Activated CD4-positive, alpha-beta T cell treated with anti-CD3 and anti-CD28 coated beads, Interleukin-10, Interleukin-2, amounts not matched to agents 100 ng/mL and 50 ng/mL, durations not matched to agents 16 hours and 8 hours (primary cell): ENCODE measurements around the gene LYST.
A peak's percentile ranks its signal among the peaks of the same experiment; 100 is the strongest.

ENCODE experiments used
- DNase-seq: peaks from one replicate; pipeline ENCODE4 v3.0.0-alpha.2; 2020

The LYST gene

DNA sequence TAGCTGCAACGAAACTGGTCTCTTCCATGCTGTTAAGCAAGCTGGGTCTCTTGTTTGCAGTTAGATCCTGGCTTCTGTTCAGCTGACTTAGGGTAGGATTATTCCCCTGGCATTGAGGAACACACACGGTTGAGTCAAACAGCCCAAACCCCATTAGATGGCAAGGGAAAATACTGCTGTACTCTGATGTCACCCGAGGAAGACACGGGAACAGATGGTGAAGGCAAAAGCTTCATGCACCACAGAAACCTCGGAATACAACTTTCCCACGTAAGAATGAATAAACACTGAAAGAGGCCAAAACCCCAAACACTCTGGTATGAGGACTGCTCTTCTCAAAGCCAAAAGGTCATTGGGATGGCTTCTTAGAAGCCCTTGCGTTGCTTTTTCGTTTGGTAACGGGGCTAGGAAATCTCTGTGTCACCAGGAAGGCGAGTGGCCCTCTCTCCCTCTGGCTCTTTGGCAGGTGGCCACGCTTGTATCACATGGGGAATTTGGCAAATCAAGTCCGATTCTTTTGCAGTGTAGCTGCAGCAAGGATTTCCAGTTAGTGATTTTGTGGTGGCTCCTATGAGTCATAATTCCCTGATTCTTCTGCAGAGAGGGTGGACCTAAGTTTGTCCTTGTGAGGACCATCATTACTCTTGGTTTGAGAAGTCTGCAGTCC, 16.7 kb upstream of the LYST start:
- DNase-seq, result peak; percentile 55

DNA sequence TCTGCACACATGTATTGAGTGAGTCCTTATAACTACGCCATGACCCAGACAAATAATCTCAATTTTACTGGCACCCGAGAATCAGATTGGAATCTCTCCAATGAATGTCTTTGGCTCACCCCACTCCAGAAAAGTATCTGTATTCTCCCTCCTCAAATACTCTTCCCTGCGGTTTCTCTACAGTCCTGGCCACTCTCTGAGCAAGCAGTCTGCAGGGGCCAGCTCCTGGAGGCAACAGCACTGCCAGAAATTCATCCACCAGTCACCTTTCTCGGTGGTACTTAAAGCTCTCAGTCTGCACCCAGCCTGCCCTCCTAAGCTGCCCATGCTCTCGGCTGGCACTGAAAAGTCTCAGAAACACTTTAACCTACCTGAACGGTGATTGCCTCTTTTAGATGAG, 16.1 kb upstream of the LYST start:
- DNase-seq, result no peak

DNA sequence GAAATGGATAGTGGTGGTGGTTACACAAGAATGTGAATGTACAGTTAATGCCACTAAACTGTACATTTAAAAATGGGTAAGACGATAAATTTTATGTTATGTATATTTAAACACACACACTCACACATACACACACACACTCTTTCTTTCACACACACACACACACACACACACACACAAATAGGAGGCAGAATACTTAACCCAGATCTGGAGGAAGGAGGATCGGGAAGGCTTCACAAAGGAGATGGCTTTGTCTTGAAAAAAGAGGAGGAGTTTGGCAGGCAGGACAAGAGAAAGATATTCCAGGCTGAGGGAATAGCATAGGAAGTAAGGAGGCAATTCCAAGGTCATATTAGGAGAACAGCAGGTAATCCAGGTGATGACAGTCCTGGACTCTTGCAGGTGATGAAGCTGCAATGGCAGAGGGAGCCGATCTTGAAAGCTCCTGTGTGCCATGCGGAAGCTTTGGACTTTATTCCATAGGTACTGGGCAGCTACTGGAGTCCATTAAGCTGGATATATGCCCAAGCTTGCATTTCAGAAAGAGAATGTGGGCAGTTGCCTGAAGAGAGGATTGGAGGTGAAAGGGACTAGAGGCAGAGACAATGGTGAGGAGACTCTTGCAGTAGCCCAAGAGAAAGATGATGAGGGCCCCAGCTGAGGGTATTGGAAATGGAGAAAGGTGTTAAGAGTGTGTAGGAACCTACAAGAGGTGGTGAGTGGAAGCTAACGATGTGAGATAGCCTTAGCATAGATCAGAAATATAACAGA, 15.4 kb upstream of the LYST start:
- no peak for DNase-seq

DNA sequence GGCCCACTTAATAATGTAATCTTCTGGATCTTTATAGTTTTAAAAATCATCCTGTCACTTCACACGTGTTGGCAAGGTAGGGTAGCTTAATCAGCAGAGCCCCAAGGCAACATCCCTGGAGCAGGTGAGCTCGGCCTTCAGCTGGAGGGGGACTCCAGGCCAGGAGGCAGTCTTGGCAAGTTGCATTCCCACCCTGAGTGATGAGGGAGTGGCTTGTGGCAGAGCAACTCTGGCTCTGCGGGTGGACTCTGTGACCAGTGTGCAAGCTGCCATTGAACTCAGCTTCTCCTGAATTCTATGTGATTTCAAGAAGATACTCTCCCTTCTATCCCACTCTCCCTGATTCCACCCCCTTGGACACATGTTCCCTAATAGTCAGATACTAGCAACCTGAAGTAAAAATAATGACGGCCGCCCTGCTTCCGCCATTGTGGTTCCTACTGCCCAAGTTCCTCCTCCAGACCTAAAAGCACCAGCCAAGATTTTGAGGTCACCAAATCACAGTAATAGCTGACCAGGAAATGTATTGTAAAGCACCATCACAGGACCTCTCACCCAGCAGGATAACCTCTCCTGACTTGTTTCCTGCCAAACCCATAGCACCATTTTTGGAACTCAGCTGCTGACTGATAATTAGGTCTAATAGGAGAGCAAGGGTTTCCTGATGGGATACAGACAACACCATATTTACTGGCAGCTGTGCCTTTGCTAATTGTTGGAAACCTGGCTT, 11.5 kb upstream of the LYST start:
- no peak for DNase-seq

GRCh38 chr1:235876402-235876841, 9.7 kb upstream of the LYST start:
- DNase-seq, result peak; percentile 34

DNA sequence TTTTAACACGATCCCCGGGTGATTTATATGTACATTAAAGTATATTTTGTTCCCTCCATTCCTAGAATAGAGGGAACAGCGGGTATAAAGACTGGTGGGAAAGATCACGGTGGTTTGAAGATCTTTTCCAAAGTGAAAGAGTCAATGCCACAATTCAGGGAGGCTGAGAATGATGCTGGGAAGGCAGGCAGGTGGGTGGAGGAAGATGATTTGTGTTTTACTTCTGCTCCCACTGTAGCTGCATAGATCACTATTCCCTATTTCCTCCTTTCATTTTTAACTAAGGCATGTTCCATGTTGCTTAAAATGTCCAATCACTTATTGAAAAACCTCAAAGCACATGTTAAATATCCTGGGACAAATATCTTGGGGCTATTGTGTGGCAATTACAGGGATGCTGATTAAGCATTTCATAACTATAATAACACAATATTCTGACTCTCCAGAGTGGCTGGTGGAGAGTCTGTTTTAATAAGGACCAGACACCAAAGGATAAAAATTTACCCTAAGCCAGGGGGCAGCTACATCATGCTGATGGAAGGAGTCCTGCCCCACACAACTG, 8.4 kb upstream of the LYST start:
- DNase-seq, result no peak

- no peak for DNase-seq
Measured at GRCh38 chr1:235874261-235874660, 7.6 kb upstream of the LYST start.

- DNase-seq, result no peak
Measured at GRCh38 chr1:235873571-235873970, 6.9 kb upstream of the LYST start.

DNA sequence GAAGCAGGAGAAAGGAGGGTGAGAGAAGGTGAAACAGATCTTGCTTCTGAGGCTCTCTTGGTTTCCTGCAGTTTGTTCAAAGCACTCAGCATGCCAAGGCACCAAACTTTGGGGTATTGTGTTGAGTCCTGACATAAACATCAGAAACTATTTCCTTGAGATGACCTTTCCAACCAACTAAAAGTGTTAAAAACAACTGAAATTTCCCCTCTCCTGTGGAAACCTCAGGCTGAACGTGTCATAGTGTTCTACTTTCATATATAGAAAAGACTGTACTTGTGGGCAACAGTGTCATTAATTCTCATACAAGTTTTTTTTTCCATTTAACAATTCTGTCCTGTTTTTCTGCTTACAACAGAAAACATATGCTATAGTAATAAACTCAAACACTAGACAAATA, 6.3 kb upstream of the LYST start:
- peak; percentile 67 for DNase-seq

- no peak for DNase-seq
Measured at GRCh38 chr1:235872270-235872669, 5.6 kb upstream of the LYST start.

GRCh38 chr1:235867903-235868469, 1.3 kb upstream of the LYST start:
- DNase-seq, result peak; percentile 52

DNA sequence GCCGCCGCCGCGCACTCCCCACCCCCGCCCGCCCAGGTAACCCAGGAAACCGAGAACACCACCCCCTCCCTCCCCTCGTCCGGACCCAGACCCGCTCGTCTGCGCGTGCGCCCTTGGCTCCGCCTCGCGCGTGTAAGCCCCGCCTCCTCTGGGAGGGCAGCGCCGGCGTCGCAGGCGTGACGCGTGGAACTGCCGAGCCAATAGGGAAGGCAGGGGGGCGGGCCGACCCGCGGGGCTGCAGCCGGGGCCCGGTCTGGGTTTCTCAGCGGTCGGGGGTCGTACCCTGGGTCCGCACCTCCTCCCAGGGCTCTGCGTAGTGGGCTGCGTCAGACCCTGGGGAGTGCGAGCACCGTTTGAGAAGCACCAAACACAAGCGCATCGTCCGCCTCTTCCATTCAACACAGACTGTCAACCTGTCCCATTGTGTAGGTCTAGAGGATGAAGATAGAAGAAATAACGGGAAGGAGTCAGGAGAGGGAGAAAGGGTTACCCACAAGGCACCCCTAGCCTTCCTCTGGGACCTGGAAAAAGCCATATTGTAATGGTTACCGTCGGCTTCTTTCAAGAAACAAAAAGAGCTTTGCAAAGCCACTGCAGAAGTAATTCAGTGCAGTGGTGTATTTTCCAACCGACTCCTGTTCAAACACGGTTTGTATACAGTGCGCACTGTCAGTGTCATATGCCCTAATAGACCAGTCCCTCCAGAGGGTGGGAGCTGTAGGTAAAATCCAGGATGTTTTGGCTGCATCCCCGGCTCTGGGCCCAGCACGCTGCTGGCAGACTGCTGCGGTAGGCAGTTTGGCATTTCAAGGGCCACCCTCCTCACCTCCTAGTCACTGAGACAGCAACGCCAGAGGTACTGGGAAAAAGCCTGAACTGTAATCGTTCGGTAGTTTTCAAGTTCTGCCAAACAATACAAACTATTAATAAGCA, 473 bp upstream of the LYST start:
- DNase-seq, result peak; percentile 99

GRCh38 chr1:235865565-235866204, 1.0 kb downstream of the LYST start:
- no peak for DNase-seq

GRCh38 chr1:235864931-235865525, 1.7 kb downstream of the LYST start:
- no peak for DNase-seq

GRCh38 chr1:235864469-235864868, 2.2 kb downstream of the LYST start:
- no peak for DNase-seq

DNA sequence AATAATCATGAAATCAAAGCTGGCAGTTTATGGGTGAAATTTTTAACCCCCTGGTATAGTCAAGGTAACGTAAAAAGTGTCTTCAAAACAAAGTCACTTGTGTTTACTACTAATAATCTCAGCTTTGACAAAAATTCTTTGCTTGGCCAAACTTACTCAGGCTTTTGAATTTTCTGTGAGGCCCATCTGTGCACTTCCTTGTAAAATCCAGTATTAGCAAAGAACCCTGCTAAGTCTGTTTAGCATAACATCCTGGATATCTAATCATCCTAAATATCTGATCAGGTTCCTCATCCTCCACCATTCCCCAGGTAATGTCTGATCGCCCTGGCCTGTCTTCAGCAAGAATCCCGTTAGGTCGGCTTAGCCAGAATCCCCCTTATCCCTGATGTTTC, 3.0 kb downstream of the LYST start:
- no peak for DNase-seq

GRCh38 chr1:235861857-235862256, 4.8 kb downstream of the LYST start:
- DNase-seq, result no peak

DNA sequence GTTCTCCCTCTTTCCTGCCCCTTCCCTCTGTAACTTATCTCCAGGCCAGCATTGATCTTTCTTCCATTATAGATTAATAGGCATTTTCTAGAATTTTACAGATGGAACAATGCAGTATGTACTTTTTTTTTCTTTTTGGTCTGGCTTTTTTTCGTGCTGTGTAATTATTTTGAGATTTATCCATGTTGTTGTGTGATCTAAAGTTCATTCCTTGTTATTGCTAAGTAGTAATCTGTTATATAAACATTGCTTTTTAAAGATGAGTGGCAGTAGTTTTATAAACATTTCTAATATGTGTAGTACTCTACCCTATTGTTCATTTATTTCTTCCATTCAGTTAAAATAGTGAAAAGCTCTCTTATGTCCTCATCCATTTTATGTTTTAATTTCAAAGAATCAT, 5.9 kb downstream of the LYST start:
- DNase-seq, result no peak

DNA sequence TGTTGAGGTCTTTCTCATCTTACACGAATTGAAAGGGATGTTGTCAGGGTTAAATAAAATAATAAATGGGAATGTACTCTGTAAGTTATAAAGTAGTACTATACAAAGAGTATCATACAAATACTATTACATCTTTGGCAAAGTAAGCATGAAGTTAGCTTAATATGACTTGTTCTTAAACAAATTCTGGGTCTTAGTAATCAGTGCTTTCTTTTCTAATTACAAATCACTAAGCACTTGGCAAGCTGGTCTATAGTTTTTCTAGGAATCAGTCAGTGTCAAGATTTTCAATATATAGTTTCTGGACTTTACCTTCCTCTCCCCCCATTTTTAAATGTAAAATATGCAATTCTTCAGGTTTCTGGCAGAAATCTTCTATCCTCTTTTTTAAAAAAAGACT, 6.9 kb downstream of the LYST start:
- DNase-seq, result peak; percentile 68

DNA sequence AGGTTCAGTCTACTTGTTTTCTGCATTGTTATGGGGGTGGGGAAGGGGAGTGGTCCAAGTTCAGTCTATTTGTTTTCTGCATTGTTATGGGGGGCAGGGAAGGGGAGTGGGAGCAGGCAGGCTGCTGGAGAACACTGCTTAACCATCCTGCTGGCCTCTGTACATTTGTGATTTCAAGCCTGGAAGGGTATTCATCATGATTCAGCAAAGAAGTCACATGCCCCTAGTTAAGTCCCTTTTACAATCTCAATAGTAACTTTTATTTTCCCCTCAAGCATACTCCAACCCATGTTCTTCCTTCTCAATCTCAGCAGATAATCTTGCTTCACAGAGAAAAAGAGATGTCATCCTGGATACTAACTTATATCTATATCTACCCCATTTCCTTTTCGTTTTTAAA, 7.9 kb downstream of the LYST start:
- DNase-seq, result no peak

GRCh38 chr1:235857756-235858155, 8.9 kb downstream of the LYST start:
- no peak for DNase-seq
